ENCODE results near the gene TEDDM1.
A peak's percentile ranks its signal among the peaks of the same experiment; 100 is the strongest.
"Not testable (repeated sequence)": the region's sequence is repeated elsewhere in the genome, so short reads cannot be mapped to it uniquely, and the experiment has no call there.

TEDDM1 gene, protein sequence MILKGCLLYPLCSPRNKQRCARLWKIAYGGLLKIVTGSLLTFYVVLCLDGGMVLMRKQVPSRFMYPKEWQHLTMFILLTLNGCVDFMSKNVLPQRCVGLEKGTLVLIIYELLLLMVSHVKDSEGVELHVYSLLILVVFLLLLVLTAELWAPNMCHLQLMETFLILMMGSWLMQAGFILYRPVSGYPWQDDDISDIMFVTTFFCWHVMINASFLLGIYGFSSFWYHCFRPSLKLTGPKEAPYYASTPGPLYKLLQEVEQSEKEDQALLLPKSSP

GRCh38 chr1:182400567-182400966 is at the start of gene TEDDM1:
TEDDM1 (minus strand) TSS chr1:182400667; CDS start chr1:182400485, 182 bp downstream.
- intact Hi-C loops (cut with DNase I), result no loop called here
- DNase-seq, result no peak

DNA sequence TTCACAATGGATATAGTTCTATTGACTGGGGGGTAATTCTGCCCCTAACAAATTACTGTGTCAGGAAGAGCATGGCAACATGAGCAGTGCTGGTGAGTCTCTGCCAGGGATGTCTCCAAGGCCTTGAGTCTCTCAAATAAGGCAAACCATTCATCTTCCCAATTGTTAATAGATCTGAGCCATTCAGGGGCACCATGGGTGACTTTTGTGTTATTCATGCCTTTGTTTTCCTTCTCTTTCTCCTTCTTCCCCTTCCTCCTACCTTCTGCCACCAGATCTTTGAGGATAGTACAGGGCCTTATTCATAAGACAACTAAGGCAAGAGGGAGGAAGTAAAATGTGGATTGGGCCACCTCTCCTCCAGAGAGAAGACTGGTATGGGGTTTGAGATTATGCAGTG is 49.6 kb upstream of the TEDDM1 start, which contains the start of gene RGSL1:
RGSL1 (plus strand) TSS at position 60 of the 400 bp plus-strand sequence; CDS start at position 80, 20 bp downstream.
- DNase-seq, result no peak
- intact Hi-C loops (cut with DNase I), result no loop called here

- DNase-seq, result no peak
- intact Hi-C loops (cut with DNase I), result no loop called here
Measured at GRCh38 chr1:182447660-182448059, 47.2 kb upstream of the TEDDM1 start.

DNA sequence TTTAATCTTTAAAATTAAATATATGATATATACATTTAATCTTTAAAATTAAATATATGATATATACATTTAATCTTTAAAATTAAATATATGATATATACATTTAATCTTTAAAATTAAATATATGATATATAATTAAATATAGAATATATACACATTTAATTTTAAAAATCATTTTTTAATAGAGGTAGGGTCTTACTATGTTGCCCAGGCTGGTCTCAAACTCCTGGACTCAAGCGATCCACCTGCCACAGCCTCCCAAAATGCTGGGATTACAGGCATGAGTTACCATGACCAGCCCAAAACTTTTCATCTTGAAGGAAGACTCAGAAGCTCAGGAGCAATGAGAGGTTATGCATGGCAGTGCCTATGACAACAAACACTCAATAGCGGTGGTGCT is 46.7 kb upstream of the TEDDM1 start:
- DNase-seq; intact Hi-C loops (cut with DNase I): not testable (repeated sequence)

- peak in 1 of 10 donors; percentile 14 for DNase-seq
- intact Hi-C loops (cut with DNase I), result no loop called here
Measured at GRCh38 chr1:182446033-182446669, 45.7 kb upstream of the TEDDM1 start.

DNA sequence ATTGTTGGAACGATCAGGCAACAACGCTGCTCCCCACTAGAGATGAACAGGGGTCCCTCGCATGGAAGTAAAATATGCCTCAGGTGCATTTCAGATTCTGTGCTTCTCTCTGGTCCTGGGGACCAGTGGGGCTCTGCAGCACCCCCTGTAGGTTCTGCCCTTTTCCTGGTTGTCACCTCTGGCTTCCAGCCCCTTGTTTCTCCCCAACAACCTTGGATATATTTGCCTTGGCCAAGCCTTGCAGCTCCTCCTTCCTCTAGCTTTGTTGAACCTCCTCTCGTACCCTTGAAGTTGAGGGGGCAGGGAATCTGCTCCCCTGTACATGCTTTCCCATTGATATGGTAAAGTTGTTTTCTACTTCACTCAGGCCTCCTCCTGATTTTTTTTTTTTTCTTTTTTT is 44.0 kb upstream of the TEDDM1 start:
- intact Hi-C loops (cut with DNase I), result no loop called here
- no peak for DNase-seq

DNA sequence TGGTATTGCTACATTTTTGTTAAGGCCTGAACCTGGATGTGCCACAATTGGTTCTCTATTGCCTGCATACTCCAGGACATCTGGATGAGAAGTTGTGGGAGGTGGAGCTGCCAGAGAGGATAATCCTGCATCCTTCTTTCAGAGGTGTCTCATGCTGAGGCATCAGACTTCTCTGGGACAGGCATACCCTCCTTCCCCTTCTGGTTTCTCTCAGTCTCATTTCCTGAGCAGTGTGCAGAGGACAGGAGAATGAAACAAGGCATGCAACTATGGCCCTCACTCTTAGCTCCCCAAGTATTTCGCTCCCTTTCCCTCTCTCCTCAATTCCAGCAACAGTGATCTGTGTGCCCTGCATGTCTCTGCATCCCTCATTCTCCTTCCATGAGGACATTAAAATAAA is 41.9 kb upstream of the TEDDM1 start:
- DNase-seq, result no peak

DNA sequence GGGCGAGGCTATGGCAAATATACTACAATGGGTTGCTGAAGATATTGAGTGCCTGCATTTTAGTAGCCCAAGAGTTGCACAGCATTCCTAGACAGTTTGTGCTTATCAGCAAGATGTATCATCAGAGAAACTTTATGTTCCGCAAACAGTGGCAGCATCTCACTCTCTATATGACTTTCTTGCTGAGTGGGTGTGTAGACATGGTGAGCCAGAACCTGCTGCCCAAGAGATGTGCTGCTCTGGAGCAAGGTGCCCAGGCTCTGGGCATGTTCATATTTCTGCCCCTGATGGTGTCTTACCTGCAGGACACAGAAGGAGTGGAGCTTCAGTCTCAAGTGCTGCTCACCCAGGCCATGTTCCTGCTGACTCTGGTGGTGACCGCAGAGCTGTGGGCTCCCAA is 41.3 kb upstream of the TEDDM1 start:
- DNase-seq, result no peak
- intact Hi-C loops (cut with DNase I), result no loop called here

More for the DNA sequence above, 41.9 kb upstream of the TEDDM1 start:
- intact Hi-C loops (cut with DNase I), result no loop called here

- intact Hi-C loops (cut with DNase I), result no loop called here
- no peak for DNase-seq
Measured at GRCh38 chr1:182438326-182438725, 37.9 kb upstream of the TEDDM1 start.

DNA sequence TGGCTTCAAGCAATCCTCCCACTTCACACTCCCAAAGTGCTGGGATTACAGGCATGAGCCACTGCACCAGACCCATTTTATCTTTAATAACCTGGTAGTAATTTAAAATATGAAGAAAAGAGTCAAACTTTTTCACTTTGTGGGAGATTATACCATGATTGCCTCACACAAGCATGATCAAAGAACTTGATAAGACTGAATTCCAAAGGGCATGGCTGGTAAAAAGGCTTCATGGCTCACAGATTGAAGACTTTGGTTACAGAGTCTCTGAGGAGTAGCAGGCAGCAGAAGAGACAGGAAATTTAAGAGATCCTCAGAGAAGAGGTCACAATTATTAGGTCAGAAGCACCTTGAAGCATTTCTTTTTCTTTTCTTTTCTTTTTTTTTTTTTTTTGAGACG is 33.1 kb upstream of the TEDDM1 start:
- intact Hi-C loops (cut with DNase I), result no loop called here
- DNase-seq, result no peak

- DNase-seq, result no peak
- intact Hi-C loops (cut with DNase I), result no loop called here
Measured at GRCh38 chr1:182431278-182431677, 30.8 kb upstream of the TEDDM1 start.

DNA sequence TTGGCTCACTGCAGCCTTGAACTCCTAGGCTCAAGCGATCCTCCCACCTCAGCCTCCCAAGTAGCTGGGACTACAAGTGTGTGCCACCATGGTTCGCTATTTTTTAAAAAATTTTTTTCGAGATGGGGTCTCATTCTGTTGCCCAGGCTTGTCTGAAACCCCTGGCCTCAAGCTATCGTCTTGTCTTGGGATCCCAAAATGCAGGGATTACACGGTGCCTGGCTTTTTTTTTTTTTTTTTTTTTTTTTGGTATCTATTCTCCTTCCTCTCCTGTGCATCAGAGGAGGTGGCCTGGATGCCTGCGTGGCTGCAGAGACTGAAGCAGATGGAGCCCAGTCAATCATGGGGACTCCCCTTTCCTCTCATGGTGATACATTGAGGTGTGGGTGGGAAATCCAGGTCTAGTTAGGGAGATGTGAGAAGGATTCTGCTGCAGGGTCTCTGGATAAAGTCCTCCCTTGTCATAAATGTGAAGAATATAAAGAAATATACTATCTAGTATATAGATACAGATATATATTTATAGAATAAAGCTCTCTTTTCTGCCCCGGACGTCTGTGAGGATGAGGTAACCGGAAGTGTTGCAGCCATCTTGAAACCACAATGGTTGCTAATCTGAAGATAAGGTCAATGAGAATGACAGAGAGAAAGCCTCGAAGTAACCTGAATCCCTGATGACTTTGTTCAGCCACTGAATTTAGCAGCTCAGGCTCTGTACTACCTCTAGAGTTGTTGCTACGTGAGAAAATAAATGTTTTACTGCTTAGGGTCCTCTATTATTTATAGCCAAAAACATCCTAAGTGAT is 30.0 kb upstream of the TEDDM1 start:
- intact Hi-C loops (cut with DNase I), result no loop called here
- no peak for DNase-seq

- no peak for DNase-seq
- intact Hi-C loops (cut with DNase I), result no loop called here
Measured at GRCh38 chr1:182428043-182428442, 27.6 kb upstream of the TEDDM1 start.

- intact Hi-C loops (cut with DNase I), result no loop called here
- DNase-seq, result no peak
Measured at GRCh38 chr1:182426442-182427430, 26.3 kb upstream of the TEDDM1 start.

DNA sequence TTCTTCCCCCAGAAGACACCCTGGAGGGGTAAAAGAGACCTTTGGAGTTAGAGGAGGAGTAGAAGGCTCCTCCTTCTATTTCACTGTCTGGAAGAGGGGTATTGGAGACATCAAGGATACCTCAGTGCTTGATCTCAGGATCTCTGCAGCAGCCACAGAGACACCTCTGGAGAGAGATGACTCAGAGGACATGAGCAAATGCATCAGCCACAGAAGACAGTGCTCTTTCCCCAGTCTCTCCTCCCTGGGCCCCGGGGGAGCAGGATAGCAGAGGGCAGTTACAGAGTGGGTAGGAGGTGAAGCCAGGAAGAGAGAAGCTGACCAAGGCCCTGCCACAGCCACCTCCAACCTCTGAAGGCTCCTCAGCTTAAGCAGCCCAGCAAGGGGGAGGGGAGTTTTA is 15.3 kb upstream of the TEDDM1 start:
- intact Hi-C loops (cut with DNase I), result no loop called here
- no peak for DNase-seq

DNA sequence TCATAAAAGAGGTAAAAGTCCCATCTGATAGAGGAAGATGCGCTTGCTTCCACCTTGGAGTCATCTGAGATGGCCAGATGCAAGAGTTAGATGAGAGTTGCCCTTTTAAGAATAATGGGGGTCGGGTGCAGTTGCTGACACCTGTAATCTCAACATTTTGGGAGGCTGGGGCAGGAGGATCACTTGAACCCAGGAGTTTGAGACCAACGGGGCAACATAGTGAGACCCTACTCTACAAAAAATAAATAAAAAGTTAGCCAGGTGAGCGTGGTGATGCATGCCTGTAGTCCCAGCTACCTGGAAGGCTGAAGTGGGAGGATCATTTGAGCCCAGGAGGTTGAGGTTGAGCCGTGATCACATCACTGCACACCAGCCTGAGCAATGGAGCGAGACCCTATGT is 13.5 kb upstream of the TEDDM1 start:
- intact Hi-C loops (cut with DNase I), result no loop called here
- no peak for DNase-seq

DNA sequence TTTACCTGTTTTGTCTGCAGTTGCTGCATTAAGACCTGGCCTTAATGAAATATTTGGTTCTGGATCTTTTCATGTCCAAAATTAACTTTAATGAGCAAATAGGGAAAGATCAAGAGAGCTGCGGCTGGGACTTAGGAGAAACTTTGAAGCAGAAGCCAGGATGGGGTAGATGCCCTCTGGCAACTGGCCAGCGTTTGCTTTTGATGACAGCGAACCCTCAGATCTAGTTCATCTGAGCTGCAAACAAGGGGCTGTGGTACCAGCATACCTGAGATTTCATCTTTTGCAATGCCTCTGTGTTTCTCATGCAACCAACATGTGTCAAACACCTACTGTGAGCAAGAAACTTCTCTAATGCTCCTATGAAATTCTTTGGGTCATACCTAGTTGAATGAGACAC is 13.0 kb upstream of the TEDDM1 start:
- DNase-seq, result no peak
- intact Hi-C loops (cut with DNase I), result no loop called here

DNA sequence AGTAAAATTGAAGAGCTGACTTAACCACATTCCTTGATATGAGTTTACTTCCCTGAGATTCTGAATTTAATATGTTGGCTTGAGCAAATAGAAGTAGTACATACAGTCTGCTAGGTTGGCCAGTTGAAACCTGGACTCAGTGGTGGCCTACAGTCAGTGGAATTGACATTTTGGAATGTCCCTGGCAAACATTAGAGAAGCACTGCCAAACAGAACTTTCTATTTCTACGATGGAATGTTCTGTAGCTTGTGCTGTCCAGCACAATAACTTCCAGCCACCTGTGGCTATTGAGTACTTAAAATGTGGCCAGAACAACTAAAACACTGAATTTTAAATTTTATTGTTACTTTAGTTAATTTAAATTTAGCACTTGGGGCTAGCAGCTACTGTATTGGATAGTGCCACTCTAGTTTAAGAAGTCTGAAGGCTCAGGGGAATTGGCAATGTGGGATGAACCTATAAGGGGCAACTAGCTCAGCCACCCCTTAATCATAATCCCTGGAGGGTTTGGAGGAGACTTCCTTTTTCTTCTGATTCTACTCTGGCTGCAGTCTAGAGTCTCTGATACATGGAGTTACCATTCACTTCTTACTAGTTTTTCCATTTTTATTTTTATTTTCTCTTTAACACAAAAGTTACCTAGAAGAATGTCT is 10.3 kb upstream of the TEDDM1 start:
- intact Hi-C loops (cut with DNase I), result no loop called here
- DNase-seq, result no peak

- DNase-seq, result no peak
- intact Hi-C loops (cut with DNase I), result no loop called here
Measured at GRCh38 chr1:182410138-182410537, 9.7 kb upstream of the TEDDM1 start.
